Urinary bladder (tissue), 4 donors: ENCODE data around the gene SORCS3. TPM values are rescaled to one million over a fixed set of nuclear protein-coding genes. Genes with fewer than 3 reads are reported as not detected.

Experiments used
- DNase-seq: peaks from one replicate; pipeline ENCODE4 v3.0.0-alpha.2; 2015; ENCODE audit errors: extremely low spot score
- H3K27ac ChIP-seq: one replicate; pipeline ENCODE4 v1.5.1; 2013; ENCODE audit warnings: low read depth, mild to moderate bottlenecking, moderate library complexity
- H3K36me3 ChIP-seq: one replicate; pipeline ENCODE4 v1.6.1; 2013; ENCODE audit warnings: mild to moderate bottlenecking, moderate library complexity; ENCODE audit not compliant: insufficient read depth
- H3K4me1 ChIP-seq: one replicate; pipeline ENCODE4 v1.6.1; 2013; ENCODE audit warnings: mild to moderate bottlenecking, moderate library complexity; ENCODE audit not compliant: insufficient read depth
- H3K4me3 ChIP-seq: one replicate; pipeline ENCODE4 v1.5.1; 2013; ENCODE audit warnings: low read depth, low read length
- WGBS: extraction: QIAGEN DNeasy Blood & Tissue Kit; methylation state at CpG from one replicate; pipeline ENCODE4 v1.1.7; 2013; 5-methylcytosine and 5-hydroxymethylcytosine counted together
- polyA plus RNA-seq: library from polyadenylated mRNA; stranded (reverse); fragments of 200-250 nt; gene quantifications from one replicate; pipeline ENCODE4 v1.2.3, GENCODE V29; 2013
- total RNA-seq: library from RNA; depleted of rRNA; stranded (reverse); fragments of >200 nt; gene quantifications from one replicate; pipeline ENCODE4 v1.2.3, GENCODE V29; 2014
- donor health status: healthy with polysubstance abuse.
- donor health status: healthy.

Gene SORCS3
- total and polyA plus RNA-seq, 2 donors = 0.27 to 1.3 TPM

- WGBS = 85% methylated on average over 2 of the region's 2 CpGs
- H3K4me1 ChIP-seq = no peaks in the 10 kb centered on the region
- no peaks in the 10 kb centered on the region for H3K36me3 ChIP-seq
Observed at GRCh38 chr10:104920476-104920875, 279.4 kb downstream of the SORCS3 start.

GRCh38 chr10:104921763-104922162 lies 280.7 kb downstream of the SORCS3 start:
- Histone ChIP-seq H3K4me1 (no peaks in the 10 kb centered on the region), H3K36me3 (no peaks in the 10 kb centered on the region), H3K4me3 (no peak overlapping the region), H3K27ac (no peak overlapping the region)
- no peak for DNase-seq
- WGBS = 81% methylated on average over 5 of the region's 5 CpGs

More at GRCh38 chr10:104920476-104920875, 279.4 kb downstream of the SORCS3 start:
- H3K27ac ChIP-seq = no peak overlapping the region
- no peak overlapping the region for H3K4me3 ChIP-seq
- no peak for DNase-seq

- WGBS = 84% methylated on average over 3 of the region's 3 CpGs
- Histone ChIP-seq H3K27ac (no peak overlapping the region), H3K4me1 (no peaks in the 10 kb centered on the region), H3K36me3 (no peaks in the 10 kb centered on the region), H3K4me3 (no peak overlapping the region)
- no peak for DNase-seq
Observed at GRCh38 chr10:104922810-104923209, 281.7 kb downstream of the SORCS3 start.

- no peaks in the 10 kb centered on the region for H3K36me3 ChIP-seq
- no peaks in the 10 kb centered on the region for H3K4me1 ChIP-seq
- 86% methylated on average over 3 of the region's 3 CpGs for WGBS
- no peak overlapping the region for H3K4me3 ChIP-seq
- DNase-seq = no peak
- H3K27ac ChIP-seq = no peak overlapping the region
Observed at GRCh38 chr10:104923501-104923900, 282.4 kb downstream of the SORCS3 start.

GRCh38 chr10:104924101-104924795 lies 283.2 kb downstream of the SORCS3 start:
- WGBS = 67% methylated on average over 6 of the region's 6 CpGs
- Histone ChIP-seq H3K27ac (no peak overlapping the region), H3K4me1 (no peaks in the 10 kb centered on the region), H3K4me3 (no peak overlapping the region), H3K36me3 (no peaks in the 10 kb centered on the region)
- DNase-seq = no peak

GRCh38 chr10:104925232-104925851 lies 284.3 kb downstream of the SORCS3 start:
- DNase-seq = no peak
- Histone ChIP-seq H3K27ac (no peak overlapping the region), H3K4me3 (no peak overlapping the region), H3K36me3 (no peaks in the 10 kb centered on the region), H3K4me1 (no peaks in the 10 kb centered on the region)
- 45% methylated on average over 3 of the region's 3 CpGs for WGBS

GRCh38 chr10:104928734-104929133 lies 287.6 kb downstream of the SORCS3 start:
- 84% methylated on average over 2 of the region's 2 CpGs for WGBS

GRCh38 chr10:104931612-104932134 lies 290.6 kb downstream of the SORCS3 start:
- WGBS = 40% methylated on average over 2 of the region's 2 CpGs
- DNase-seq = no peak
- no peaks in the 10 kb centered on the region for H3K36me3 ChIP-seq
- no peak overlapping the region for H3K27ac ChIP-seq
- H3K4me3 ChIP-seq = no peak overlapping the region
- no peaks in the 10 kb centered on the region for H3K4me1 ChIP-seq

More at GRCh38 chr10:104928734-104929133, 287.6 kb downstream of the SORCS3 start:
- no peak for DNase-seq
- Histone ChIP-seq H3K36me3 (no peaks in the 10 kb centered on the region), H3K27ac (no peak overlapping the region), H3K4me3 (no peak overlapping the region), H3K4me1 (no peaks in the 10 kb centered on the region)

GRCh38 chr10:104935656-104936055 lies 294.6 kb downstream of the SORCS3 start:
- no peak for DNase-seq
- H3K4me1 ChIP-seq = no peaks in the 10 kb centered on the region
- no peak overlapping the region for H3K4me3 ChIP-seq
- WGBS = 51% methylated on average over 2 of the region's 2 CpGs
- H3K27ac ChIP-seq = no peak overlapping the region
- H3K36me3 ChIP-seq = no peaks in the 10 kb centered on the region

GRCh38 chr10:104937567-104937966 lies 296.5 kb downstream of the SORCS3 start:
- 67% methylated on average over 2 of the region's 2 CpGs for WGBS
- Histone ChIP-seq H3K4me3 (no peak overlapping the region), H3K27ac (no peak overlapping the region), H3K36me3 (no peaks in the 10 kb centered on the region), H3K4me1 (no peaks in the 10 kb centered on the region)
- DNase-seq = no peak

GRCh38 chr10:104938031-104938430 lies 296.9 kb downstream of the SORCS3 start:
- 84% methylated on average over 4 of the region's 4 CpGs for WGBS
- Histone ChIP-seq H3K36me3 (no peaks in the 10 kb centered on the region), H3K4me3 (no peak overlapping the region)

GRCh38 chr10:104941662-104942061 lies 300.6 kb downstream of the SORCS3 start:
- no peaks in the 10 kb centered on the region for H3K36me3 ChIP-seq
- no peaks in the 10 kb centered on the region for H3K4me1 ChIP-seq
- no peak overlapping the region for H3K27ac ChIP-seq
- DNase-seq = no peak
- H3K4me3 ChIP-seq = no peak overlapping the region

More at GRCh38 chr10:104938031-104938430, 296.9 kb downstream of the SORCS3 start:
- H3K4me1 ChIP-seq = no peaks in the 10 kb centered on the region
- H3K27ac ChIP-seq = no peak overlapping the region
- no peak for DNase-seq

GRCh38 chr10:104947314-104947713 lies 306.2 kb downstream of the SORCS3 start:
- DNase-seq = no peak
- H3K27ac ChIP-seq = no peak overlapping the region
- H3K36me3 ChIP-seq = no peaks in the 10 kb centered on the region
- 88% methylated on average over 9 of the region's 9 CpGs for WGBS
- H3K4me3 ChIP-seq = no peak overlapping the region
- no peaks in the 10 kb centered on the region for H3K4me1 ChIP-seq

- no peaks in the 10 kb centered on the region for H3K36me3 ChIP-seq
- no peaks in the 10 kb centered on the region for H3K4me1 ChIP-seq
- DNase-seq = no peak
- H3K27ac ChIP-seq = no peak overlapping the region
- 77% methylated on average over 4 of the region's 4 CpGs for WGBS
- no peak overlapping the region for H3K4me3 ChIP-seq
Observed at GRCh38 chr10:104957178-104957841, 316.2 kb downstream of the SORCS3 start.
